NK-92 treated with Interleukin-12 subunit alpha and Interleukin-12 subunit beta, amount 100 ng/mL, for 24 hours (cell line): ENCODE measurements around the gene SAP30L.

Source experiments
- DNase-seq: peaks from one replicate; lab custom pipeline; 2025; lab: John Stamatoyannopoulos, UW

The SAP30L gene

GRCh38 chr5:154509784-154510555 lies 64.2 kb downstream of the SAP30L start:
- DNase-seq: no peak
